ENCODE measurements around the gene PTPRN2.
"Not testable (repeated sequence)": the region's sequence is repeated elsewhere in the genome, so short reads cannot be mapped to it uniquely, and the experiment has no call there.

The PTPRN2 gene

DNA sequence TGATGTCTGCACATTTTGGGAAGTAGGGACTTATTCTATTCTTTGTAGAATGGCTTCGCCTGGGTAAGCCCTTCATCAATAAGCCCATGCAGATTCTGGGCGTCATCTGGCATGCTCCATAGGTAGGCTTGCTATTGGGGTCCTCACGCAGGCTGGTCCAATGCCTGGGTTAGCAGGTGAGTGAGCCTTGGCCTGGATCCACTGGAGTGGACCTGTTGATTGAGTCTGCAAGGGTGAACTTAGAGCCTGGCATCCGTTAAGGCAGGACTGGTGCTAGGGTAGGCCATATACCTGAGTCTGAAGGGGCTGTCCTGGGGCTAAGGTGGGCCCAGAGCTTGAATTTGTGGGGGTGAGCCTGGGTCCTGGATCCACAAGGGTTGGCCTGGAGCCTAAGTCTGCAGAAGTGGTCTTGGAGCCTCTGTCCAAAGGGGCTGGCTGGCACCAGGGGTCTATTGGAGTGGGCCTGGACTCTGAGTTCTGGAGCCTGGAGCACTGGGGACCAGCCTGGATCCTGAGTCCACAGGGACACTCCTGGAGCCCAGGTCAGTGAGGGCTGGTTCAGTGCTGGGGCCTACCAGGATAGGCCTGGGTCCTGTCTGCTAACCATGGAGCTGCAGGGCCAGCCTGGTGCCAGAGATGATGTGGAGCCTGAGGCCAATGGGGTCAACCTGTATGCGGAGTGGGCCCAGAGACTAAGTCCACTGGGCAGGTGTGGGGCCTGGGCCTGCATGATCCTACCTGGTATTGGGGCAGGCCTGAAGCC lies 297.7 kb downstream of the PTPRN2 start:
- no peak for DNase-seq

DNA sequence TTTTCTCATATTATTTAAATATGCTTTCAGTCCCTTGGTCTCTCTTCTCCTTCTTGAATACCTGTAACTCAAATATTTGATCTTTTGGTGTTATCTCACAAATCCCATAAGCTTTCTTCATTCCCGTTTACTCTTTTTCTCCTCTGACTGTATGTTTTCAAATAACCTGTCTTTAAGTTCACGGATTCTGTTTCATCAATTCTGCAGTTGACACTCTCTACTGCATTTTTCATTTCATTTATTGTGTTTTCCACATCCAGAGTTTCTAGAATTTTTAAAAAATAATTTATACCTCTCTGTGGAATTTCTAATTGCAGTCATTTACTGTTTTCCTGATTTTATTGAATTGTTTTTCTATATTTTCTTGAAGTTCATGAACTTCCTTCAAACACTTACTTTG lies 298.4 kb downstream of the PTPRN2 start:
- no peak for DNase-seq

DNA sequence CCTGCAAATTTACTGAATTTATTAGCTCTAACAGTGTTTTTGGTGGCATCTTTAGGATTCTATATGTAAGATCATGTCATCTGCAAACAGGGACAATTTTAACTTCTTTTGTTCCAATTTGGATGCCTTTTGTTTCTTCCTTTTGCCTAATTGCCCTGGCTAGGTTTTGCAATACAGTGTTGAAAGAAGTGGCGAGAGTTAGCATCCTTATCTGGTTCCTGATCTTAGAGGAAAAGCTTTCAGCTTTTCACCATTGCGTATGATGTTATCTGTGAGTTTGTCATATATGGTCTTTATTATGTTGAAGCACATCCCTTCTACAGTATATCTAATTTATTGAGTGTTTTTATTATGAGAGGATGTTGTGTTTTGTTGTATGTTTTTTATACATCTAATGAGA lies 301.4 kb downstream of the PTPRN2 start:
- DNase-seq = no peak

DNA sequence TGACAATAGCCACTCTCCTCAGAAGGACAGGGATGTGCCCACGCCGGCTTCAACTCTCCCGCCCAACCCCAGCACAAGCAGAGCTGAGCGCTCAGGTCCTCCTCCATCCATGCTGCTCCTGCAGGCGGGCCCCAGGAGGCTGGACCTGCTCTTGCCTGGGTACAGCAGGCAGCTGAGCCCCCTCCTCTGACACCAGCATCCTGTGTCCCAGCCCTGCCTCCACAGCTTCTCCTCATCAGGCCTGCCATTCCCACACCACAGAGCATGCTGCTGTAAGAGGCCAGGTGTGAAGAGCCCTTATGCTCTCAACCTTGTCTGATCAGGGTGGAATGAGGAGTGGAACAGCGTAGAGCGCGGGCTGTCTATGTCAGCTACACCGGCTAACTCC lies 302.2 kb downstream of the PTPRN2 start:
- no peak for DNase-seq

DNA sequence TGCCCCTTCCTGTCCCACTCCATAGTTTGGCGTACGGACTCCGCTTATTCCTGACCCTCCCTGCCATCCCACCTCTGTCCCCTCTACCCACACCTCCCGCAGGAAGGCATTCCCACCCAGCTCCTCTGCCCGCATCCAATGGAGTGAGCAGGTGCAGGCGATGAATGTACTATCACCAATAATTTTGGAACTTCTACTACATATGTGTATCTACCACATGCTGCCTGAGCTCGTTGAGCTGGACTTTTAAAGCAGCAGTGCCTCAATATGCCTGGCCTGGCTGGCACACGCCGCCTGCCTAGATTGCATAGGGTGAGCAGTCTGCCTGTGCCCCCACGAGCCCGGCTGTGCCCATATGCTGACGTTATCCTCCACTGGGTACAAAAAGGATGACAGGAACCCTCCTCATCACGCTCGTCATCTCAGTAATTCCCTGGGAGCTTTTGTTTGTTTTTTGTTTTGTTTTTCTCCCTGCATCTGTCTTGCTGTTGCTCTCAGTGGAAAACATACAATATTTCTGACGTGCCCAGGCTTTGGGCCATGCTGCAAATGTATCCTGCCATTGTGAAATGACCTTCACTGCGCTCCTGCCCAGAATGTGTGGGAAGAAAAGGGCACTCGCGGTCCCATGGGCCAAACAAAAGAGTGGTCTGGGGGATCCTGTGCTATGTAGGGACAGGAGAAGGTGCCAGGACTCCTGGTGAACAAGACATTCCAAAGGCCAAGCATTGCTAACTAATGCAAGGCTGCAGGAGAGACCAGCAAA lies 302.8 kb downstream of the PTPRN2 start:
- no peak for DNase-seq

DNA sequence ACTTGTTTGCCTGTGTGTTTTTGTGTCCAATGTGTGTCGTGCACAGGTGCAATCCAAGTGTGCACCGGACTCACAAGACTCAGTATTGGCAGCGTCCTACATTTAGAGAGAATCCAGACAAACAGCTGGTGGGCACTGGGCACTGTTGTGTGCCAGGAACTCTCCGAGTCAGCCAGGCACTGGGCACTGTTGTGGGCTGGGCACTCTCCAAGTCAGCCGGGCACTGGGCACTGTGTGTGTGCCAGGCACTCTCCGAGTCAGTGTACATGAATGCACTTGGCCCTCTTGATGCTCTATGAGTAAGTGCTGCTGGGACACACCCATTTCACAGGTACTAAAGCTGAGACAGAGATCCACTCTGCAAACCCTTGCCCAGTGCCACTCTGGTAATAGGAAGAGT lies 303.5 kb downstream of the PTPRN2 start:
- no peak for DNase-seq

DNA sequence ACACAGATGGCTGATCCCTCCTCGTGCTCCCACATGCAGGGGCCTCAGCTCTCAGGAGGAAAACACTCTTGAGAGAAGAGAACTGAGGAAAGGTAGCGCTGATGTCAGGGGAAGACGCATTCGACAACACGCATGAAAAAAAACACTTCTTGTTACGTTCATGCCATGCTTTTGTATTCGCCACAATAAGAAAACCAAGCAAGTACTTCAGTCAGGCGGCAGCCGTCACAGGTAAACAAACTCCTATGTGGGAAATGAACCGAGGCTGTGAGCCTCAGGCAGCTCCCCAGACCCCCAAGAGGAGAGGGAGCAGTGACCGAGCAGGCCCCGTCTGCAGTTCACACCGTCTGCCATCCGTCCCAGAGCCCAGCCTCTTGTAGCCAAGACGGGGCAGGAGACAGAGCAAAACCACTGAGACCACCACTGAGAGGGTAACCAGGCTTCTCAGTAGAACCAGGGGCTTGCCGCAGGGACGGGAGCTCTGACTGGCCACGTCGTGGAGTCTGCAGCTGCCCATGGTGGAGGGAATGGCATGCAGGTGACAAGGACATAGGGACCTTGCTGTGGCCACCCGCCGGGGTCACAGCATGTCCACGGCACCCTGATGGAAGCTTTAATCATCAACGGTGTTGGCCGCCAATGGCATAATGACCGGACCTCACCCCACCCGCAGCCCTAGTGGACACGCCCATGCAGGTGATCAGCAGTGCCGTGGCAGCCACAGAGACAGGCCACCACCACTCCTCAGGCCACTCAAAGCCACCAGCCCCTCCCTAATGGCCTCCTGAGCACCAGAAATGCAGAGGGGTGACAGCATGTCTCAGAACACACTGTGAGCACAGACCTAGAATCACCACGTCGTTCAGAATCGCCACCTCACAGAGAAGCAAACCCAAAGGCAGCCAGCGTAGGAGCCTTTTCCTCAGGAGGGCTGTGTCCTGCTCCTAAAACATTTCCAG lies 304.3 kb downstream of the PTPRN2 start:
- no peak for DNase-seq

DNA sequence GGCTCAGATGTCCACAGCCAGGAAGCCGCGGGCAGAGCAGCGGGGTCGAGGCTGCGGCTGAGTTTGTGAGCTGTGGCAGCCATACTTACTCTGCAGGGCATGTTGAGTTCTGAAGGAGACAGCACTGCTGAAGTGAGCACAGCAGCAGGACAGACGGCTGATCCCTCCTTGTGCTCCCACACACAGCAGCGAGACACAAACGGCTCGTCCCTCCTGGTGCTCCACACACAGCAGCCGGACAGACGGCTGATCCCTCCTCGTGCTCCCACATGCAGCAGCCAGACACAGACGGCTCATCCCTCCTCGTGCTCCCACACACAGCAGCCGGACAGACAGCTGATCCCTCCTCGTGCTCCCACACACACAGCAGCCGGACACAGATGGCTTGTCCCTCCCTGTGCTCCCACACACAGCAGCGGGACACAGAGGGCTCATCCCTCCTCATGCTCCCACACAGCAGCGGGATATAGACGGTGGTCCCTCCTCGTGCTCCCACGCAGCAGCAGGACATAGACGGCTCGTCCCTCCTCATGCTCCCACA lies 305.1 kb downstream of the PTPRN2 start:
- no peak for DNase-seq

DNA sequence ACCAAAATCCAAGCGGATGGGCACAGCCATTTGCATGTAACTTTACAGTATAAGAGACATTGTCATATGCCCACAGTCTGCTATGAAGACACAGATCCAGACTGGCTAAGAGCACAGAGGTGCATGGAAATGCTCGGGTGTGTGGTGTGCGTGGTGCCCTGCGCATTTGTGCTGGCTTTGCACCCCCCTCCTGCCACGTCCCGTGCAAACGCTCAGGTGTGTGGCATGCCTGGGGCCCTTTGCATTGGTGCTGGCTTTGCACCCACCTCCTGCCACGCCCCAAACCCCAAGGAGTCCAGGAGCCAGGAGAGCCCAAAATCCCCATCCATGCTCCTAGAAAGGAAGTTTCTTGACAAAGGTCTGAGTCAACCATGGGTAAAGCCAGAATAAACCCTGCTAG lies 306.2 kb downstream of the PTPRN2 start:
- no peak for DNase-seq

DNA sequence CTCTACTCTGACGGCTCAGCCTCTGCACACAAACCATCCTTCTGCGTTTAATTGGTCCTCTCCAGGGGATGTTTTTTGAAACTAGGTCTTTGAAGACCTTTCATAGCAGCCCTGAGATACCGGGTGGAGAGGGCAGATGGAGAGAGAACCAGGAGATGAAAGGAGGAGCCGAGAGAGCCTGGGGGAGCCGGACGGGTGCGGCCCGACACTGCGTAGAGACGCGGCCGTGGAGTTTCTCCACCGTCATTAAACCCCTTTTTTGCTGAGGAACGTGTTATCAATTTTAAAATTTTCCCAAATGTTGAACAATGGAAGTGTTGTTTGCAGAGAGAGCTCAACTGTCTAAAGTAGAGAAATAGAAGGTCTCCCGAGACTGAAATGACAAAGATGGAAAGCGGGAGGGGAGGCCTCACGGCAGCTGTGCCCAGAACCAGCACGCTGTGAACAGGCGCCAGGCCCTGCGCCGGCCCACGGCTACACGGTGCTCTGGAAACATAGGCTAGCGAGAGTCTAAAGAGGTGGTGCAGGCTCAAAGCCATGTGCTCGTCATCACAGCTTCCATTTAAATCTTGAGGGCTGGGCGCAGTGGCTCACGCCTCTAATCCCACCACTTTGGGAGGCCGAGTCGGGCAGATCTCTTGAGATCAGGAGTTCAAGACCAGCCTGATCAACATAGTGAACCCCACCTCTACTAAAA lies 307.0 kb downstream of the PTPRN2 start:
- no peak for DNase-seq

DNA sequence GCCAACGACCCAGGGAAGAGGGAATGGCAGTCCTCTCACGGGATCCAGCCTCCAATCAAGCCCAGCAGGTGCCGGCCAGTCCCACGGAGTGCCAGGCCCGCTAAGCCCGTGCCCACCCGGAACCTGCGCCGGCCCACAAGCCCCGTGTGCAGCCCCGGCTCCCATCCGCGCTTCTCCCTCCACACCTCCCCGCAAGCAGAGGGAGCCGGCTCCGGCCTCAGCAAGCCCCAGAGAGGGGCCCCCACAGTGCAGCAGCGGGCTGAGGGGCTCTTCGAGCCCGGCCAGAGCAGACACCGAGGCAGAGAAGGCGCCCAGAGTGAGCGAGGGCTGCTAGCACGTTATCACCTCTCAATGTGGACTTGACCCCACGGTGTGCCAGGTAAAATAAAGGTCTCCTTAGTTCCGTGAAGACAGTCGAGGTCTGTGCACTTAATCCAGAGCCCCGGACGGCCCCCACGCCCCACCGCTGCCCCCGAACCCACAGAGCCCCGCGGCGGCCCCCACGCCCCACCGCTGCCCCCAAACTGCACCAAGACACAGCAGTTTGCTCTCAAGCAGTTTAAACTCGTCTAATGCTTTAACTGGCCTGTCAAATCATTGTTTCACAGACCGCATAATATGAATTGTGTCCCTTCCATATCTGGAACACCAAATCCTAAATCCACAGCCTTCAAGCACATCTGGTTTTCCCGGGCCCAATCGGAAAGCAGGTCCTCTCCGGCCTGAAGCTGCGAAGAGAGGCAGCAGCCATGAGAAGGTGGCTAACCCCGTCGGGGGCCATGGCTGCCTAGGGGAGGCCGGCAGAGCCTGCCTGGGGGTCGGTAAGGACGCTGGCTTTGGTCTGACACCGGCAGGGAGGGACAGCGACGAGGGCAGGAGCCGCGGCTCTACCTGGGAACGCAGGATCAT lies 307.8 kb downstream of the PTPRN2 start:
- no peak for DNase-seq

DNA sequence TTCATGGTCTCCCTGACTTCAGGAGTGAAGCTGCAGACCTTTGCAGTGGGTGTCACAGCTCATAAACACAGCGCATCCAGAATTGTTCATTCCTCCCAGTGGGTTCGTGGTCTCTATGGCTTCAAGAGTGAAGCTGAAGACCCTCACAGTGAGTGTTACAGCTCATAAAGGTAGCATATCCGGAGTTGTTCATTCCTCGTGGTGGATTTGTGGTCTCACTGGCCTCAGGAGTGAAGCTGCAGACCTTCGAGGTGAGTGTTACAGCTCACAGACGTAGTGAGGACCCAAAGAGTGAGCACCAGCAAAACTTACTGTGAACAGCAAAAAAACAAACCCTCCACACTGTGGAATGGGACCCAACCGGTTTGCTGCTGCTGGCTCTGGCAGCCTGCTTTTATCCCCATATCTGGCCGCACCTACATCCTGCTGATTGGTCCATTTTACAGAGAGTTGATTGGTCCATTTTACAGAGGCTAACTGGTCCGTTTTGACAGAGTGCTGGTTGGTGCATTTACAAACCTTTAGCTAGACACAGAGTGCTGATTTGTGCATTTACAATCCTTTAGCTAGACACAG lies 308.8 kb downstream of the PTPRN2 start:
- no peak for DNase-seq

DNA sequence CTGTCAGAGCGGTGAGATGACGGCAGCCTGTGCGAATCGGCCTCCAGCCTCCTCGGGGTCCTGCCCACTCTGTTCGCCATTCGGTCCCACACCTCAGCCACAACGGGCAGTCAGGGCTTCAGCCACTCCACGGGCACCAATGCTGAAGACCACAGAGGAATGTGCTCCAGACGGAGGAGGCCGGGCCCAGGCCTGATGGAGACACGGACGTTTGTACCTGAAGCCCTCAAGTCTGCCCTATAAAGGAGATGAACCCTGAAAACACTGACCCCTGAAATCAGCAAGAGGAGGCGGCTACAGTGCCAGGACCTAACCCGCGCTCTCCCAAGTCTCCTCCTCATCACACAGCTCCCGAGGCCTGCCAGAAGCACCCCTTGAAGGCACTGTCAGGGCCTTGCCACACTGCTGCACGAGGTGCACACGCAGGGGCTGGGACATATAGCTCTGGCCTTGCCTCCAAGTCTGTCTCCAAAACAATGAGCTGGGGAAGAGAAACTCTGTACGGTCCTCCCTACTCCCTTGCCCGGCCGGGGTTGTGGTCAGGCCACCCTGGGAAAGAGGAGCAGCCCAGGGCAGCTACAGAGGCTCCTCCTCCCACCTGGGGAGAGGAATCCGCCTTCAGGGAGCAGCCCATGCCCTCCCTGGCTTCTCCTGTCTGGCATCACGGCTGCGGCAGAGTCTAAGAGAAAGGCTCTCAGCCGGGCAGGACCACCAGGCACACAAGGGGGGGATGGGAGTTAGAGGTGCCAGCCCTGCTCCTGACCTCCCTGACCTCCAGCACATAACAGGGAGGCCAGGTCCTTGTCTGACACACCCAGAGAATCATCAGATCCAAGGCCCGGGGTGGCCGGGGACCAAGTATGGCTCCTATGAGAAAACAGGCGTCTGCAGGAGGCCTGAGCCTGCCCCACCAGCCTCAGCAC lies 310.1 kb downstream of the PTPRN2 start:
- no peak for DNase-seq

DNA sequence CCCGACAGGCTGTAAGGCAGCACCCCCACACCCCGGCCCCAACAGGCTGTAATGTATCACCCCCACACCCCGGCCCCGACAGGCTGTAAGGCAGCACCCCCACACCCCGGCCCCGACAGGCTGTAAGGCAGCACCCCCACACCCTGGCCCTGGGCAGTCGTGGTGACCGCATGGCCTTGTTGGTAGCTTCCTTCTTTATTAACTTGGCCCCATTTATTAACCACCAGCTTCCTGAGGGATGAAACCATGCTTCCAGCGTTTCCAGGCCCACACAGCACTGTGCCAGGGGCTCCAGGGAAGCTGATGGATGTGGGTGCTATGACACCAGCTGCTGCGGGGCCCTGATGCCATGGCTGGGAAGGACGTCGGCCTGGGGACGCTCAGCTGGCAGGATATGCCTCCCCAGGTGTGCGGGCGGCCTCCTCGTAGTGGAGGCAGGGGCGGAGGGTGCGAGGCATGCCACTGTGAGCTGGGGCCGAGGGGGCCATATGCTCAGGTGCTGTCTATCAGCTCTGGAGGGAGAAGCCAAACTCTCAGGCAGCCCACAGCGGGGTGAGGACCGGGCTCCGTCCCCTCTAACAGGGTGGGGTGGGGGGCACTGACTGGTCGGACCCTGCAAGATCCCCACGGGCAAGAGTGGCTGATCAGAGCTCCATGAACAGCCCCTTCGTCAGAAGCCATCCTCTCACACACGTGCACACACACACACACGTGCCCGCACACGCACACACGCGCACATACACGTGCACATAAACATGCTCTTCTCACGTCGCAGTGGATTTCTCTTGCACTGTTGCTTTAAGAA lies 311.0 kb downstream of the PTPRN2 start:
- DNase-seq = no peak

DNA sequence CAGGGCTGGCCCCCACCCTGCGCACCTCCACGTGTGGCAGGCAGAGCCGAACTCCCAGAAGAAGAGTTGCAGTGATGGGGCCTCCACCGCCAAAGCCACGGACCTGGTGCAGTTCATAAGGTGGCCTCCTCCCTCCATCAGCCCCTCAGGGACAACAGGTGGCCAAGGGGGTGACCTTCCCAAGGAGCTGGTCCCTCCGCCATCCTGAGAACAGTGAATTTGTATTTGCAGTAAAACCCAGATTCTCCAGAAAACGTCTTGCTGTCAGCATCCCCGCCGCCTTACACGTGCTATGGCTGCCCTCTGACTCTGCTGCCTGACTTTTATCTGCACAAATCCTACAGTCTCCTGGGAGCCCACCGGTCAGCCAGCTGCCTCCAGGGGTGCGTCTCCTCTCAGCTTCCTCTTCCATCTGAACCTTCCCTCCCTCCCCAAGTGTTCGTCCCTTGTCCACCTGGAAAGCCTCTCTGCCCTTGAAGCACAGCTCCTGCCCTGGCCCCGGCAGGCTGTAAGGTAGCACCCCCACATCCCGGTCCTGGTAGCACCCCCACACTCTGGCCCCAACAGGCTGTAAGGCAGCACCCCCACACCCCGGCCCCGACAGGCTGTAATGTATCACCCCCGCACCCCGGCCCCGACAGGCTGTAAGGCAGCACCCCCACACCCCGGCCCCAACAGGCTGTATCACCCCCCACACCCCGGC lies 311.8 kb downstream of the PTPRN2 start:
- DNase-seq = no peak

DNA sequence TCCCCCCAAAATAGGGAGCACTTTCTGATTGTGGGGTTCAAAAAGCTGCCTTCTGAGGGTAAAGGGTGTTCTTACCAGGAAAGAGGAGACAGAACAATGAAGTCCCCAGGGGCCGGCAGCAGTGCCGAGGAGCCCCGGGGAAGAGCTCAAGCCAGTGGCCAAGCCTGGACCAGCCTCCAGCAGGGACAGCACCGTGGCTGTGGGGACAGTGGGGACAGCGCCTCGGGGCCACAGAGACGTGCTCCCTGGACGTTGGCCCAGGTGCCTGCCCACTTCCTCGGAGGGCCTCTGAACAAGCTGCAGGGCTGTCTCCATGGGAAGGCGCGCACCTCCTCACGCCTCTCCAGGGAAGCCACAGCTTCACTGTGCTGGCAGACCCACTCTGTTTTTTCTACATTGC lies 312.6 kb downstream of the PTPRN2 start:
- no peak for DNase-seq

DNA sequence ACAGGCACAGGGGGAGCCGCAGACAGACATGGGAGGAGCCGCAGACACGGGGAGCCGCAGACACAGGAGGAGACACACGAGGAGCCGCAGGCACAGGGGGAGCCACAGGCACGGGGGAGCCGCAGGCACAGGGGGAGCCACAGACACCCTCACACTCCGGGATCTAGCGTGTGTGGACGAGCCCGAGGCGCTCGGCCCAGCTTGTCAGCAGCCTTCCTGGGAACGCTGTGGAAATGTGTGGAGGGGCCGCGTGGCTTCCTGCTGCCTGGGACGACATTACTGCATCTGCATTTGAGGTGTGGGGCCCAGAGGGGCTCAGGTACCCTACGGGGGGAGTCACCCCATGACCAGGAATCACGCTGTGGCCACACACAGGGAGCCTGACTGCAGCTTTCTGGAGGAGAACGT lies 313.2 kb downstream of the PTPRN2 start:
- no peak for DNase-seq

DNA sequence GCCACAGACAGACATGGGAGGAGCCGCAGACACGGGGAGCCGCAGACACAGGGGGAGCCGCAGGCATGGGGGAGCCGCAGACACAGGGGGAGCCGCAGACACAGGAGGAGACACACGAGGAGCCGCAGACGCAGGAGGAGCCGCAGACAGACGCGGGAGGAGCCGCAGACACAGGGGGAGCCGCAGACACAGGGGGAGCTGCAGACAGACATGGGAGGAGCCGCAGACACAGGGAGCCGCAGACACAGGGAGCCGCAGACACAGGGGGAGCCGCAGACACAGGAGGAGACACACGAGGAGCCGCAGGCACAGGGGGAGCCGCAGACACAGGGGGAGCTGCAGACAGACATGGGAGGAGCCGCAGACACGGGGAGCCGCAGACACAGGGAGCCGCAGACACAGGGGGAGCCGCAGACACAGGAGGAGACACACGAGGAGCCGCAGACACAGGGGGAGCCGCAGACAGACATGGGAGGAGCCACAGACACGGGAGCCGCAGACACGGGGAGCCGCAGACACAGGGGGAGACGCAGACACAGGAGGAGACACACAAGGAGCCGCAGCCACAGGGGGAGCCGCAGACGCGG lies 313.8 kb downstream of the PTPRN2 start:
- DNase-seq = not testable (repeated sequence)
